Suprapubic skin (tissue), 4 donors: ENCODE results near the gene MCTP1.

Experiments
- CTCF ChIP-seq, 2 donors: fragments of 200-600 bp in 1 of 2; fragments of 450-650 bp in 1 of 2; sonication (generic) in 1 of 2; IDR thresholded peaks; one replicate each; pipeline ENCODE4 v1.5.1; 2016 to 2019; ENCODE audit warnings: antibody characterized with exemption in 2 of 2, mild to moderate bottlenecking in 1 of 2, moderate library complexity in 1 of 2
- EP300 ChIP-seq: sonication (generic); formaldehyde crosslinking; IDR thresholded peaks from one replicate; pipeline ENCODE4 v1.6.1; 2017; ENCODE audit warnings: antibody characterized with exemption
- POLR2A ChIP-seq, 2 donors: fragments of 450-650 bp; IDR thresholded peaks; one replicate each; pipeline ENCODE4 v1.6.1; 2017; ENCODE audit warnings: antibody characterized with exemption in 2 of 2, mild to moderate bottlenecking in 2 of 2, moderate library complexity in 2 of 2
- POLR2AphosphoS5 ChIP-seq, 3 donors: sonication (generic); formaldehyde crosslinking; IDR thresholded peaks; one replicate each; pipeline ENCODE4 v1.6.1; 2017; ENCODE audit warnings: antibody characterized with exemption in 3 of 3

DNA sequence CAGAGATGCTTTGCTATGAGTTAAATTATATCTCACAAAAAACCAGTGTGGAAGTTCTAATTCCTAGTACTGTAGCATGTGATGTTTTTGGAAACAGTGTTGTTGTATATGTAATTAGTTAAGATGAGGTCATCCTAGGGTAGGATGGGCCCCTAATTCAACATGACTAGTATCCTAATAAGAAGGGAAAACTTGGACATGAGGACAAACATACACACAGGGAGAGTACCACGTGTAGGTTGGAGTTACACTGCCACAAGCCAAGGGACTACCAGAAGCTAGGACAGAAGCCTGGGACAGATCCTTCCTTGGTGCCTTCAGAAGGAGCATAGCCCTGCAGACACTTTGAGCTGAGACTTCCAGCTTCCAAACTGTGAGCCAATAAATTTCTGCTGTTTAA is 234.2 kb downstream of the MCTP1 start:
- no peak for TF ChIP-seq EP300
- TF ChIP-seq CTCF (IDR thresholded peaks at IDR 0.05): no peak
- no peak for TF ChIP-seq POLR2A (IDR thresholded peaks at IDR 0.05)
- no peak for TF ChIP-seq POLR2AphosphoS5 (IDR thresholded peaks at IDR 0.05)
